Retinal pigment epithelial cell (primary cell): ENCODE data around the gene ERC2.

Experiments used
- DNase-seq: peaks from one replicate; pipeline ENCODE4 v3.0.0-alpha.2; 2010; ENCODE audit warnings: low read depth
- H3K4me3 ChIP-seq: 2 replicates; pipeline ENCODE4 v1.5.1; 2011; ENCODE audit warnings: mild to moderate bottlenecking, low read length, control low read depth, moderate library complexity
- CTCF ChIP-seq: conservative IDR thresholded peaks from 2 replicates; pipeline ENCODE4 v1.5.1; 2011; ENCODE audit warnings: low read depth, low read length, control low read depth, inconsistent platforms

Gene ERC2

GRCh38 chr3:55527361-55527760 is 940.9 kb downstream of the ERC2 start:
- no peak for TF ChIP-seq CTCF
- H3K4me3 ChIP-seq = no peak overlapping the region
- DNase-seq = no peak

- H3K4me3 ChIP-seq = no peak overlapping the region
- DNase-seq = no peak
- TF ChIP-seq CTCF = no peak
These were observed 941.8 kb downstream of the ERC2 start for GRCh38 chr3:55526332-55527030.

GRCh38 chr3:55525436-55525835 is 942.8 kb downstream of the ERC2 start:
- H3K4me3 ChIP-seq = no peak overlapping the region
- no peak for DNase-seq
- no peak for TF ChIP-seq CTCF

GRCh38 chr3:55524565-55525244 is 943.6 kb downstream of the ERC2 start:
- no peak overlapping the region for H3K4me3 ChIP-seq
- no peak for TF ChIP-seq CTCF
- DNase-seq = peak; percentile 54

- DNase-seq = no peak
- TF ChIP-seq CTCF = no peak
- H3K4me3 ChIP-seq = no peak overlapping the region
These were observed 944.8 kb downstream of the ERC2 start for GRCh38 chr3:55523471-55523870.

- no peak for TF ChIP-seq CTCF
- DNase-seq = no peak
These were observed 946.4 kb downstream of the ERC2 start for GRCh38 chr3:55521738-55522421.

More at GRCh38 chr3:55521738-55522421, 946.4 kb downstream of the ERC2 start:
- H3K4me3 ChIP-seq = no peak overlapping the region
